GM06990 (cell line): ENCODE data around the gene C6.
"Not testable (repeated sequence)": the region's sequence is repeated elsewhere in the genome, so short reads cannot be mapped to it uniquely, and the experiment has no call there.

ENCODE experiments used
- DNase-seq: peaks from one replicate; pipeline ENCODE4 v3.0.0-alpha.2; 2011; ENCODE audit not compliant: insufficient read length; ENCODE audit errors: extremely low read depth
- H3K27me3 ChIP-seq: replicated peaks from 2 replicates; pipeline ENCODE4 v1.6.0; 2011; ENCODE audit warnings: low read length; ENCODE audit not compliant: control insufficient read depth, insufficient read depth
- H3K36me3 ChIP-seq: 2 replicates; pipeline ENCODE4 v1.5.1; 2011; ENCODE audit warnings: low read length; ENCODE audit not compliant: control insufficient read depth, insufficient read depth
- H3K4me3 ChIP-seq: replicated peaks from 2 replicates; pipeline ENCODE4 v1.5.1; 2011; ENCODE audit warnings: low read depth, mild to moderate bottlenecking, control low read depth, low read length
- CTCF ChIP-seq: IDR thresholded peaks from 2 replicates; pipeline ENCODE4 v1.5.1; 2011; ENCODE audit warnings: low read length, control low read depth, mild to moderate bottlenecking, inconsistent platforms; ENCODE audit not compliant: insufficient read depth, poor library complexity, severe bottlenecking

C6 gene

GRCh38 chr5:41211417-41211816, 1.9 kb downstream of the C6 start:
- TF ChIP-seq CTCF: no peak
- no peak for DNase-seq
- H3K4me3 ChIP-seq: no peak overlapping the region
- no peaks in the 10 kb centered on the region for H3K36me3 ChIP-seq
- no peaks in the 10 kb centered on the region for H3K27me3 ChIP-seq

- not testable (repeated sequence) for H3K4me3 ChIP-seq, H3K36me3 ChIP-seq, H3K27me3 ChIP-seq, DNase-seq
Measured at GRCh38 chr5:41205475-41205874, 7.9 kb downstream of the C6 start.

GRCh38 chr5:41203033-41203432, 10.3 kb downstream of the C6 start:
- Histone ChIP-seq H3K36me3 (no peaks in the 10 kb centered on the region), H3K4me3 (no peak overlapping the region), H3K27me3 (no peaks in the 10 kb centered on the region; the same call in 1 of the 2 replicates)
- TF ChIP-seq CTCF: no peak
- DNase-seq: no peak

- no peaks in the 10 kb centered on the region; the same call in 1 of the 2 replicates for H3K27me3 ChIP-seq
- H3K36me3 ChIP-seq: no peaks in the 10 kb centered on the region
- no peak overlapping the region for H3K4me3 ChIP-seq
- DNase-seq: no peak
- no peak for TF ChIP-seq CTCF
Measured at GRCh38 chr5:41201082-41201772, 12.1 kb downstream of the C6 start.

GRCh38 chr5:41200506-41200905, 12.8 kb downstream of the C6 start:
- DNase-seq: no peak
- H3K4me3 ChIP-seq: no peak overlapping the region
- TF ChIP-seq CTCF: no peak
- H3K36me3 ChIP-seq: no peaks in the 10 kb centered on the region
- H3K27me3 ChIP-seq: no peaks in the 10 kb centered on the region

- no peak for TF ChIP-seq CTCF
Measured at GRCh38 chr5:41199660-41200059, 13.7 kb downstream of the C6 start.

More at GRCh38 chr5:41199660-41200059, 13.7 kb downstream of the C6 start:
- DNase-seq: no peak
- Histone ChIP-seq H3K4me3 (no peak overlapping the region), H3K36me3 (no peaks in the 10 kb centered on the region), H3K27me3 (no peaks in the 10 kb centered on the region)
